Measurements from ENCODE around the gene SNED1.

DNA sequence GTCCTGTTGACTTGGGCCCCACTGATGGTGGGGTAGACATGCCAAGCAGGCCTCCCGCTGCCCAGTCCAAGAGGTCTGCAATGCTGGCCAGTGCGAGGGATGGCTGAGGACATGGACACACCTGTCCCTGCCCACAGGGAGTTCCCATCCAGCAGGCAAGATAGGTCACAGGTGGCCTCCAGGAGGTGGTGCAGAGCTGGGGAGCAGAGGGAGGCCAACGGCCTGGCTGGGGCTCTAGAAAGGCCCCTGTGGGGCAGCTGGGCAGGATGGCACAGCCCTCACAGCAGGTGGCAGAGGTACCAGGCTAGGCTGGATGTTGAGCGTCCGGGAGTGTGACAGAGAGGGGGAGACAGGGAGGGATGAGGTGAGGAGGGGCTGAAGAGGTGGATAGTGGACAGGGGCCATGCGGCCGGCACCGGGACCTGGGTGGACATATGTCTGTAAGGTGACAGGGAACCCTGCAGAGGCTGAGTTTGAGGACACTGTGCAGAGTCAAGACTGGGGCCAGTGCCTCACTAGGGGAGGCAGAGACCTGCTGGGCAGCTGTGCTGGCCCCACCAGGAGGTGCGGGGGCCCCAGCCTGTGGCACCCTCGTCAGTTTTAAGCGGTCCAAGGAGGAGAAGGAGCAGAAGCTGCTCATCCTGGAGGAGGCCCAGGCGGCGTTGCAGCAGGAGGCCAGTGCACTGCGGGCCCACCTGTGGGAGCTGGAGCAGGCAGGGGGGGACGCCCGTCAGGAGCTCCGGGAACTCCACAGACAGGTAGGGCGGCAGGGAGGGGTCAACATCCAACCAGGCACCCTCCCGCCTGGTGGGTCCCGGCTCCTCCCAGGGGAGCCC, 34.3 kb upstream of the SNED1 start:
- TF ChIP-seq SP1 (IDR thresholded peaks at IDR 0.05) (no peak), CTCF (IDR thresholded peaks at IDR 0.05; ENCODE audit: low read depth, low read length, missing input control) (no peak), RAD21 (IDR thresholded peaks at IDR 0.05) (no peak), NR2F2 (IDR thresholded peaks at IDR 0.05) (no peak), JUND (IDR thresholded peaks at IDR 0.05) (no peak), REST (IDR thresholded peaks at IDR 0.05) (no peak), MAX (IDR thresholded peaks at IDR 0.05) (no peak), TAF1 (conservative IDR thresholded peaks at IDR 0.05) (no peak)
